Type B pancreatic cell (in vitro differentiated cells): Measurements from ENCODE around the gene EPHA6. TPM values are rescaled to one million over a fixed set of nuclear protein-coding genes. Genes with fewer than 3 reads are reported as not detected.

ENCODE experiments used
- DNase-seq: peaks from one replicate; pipeline ENCODE4 v3.0.0; 2021; ENCODE audit warnings: mixed read lengths; ENCODE audit not compliant: unreplicated experiment; ENCODE audit errors: extremely low spot score
- H3K27ac Mint-ChIP-seq: 2 replicates; pipeline ENCODE4 v1.8.0; 2021; ENCODE audit warnings: mild to moderate bottlenecking, mixed read lengths
- H3K27me3 Mint-ChIP-seq: 2 replicates; pipeline ENCODE4 v1.8.0; 2021; ENCODE audit warnings: mixed read lengths
- H3K36me3 Mint-ChIP-seq: 2 replicates; pipeline ENCODE4 v1.8.0; 2021; ENCODE audit warnings: mixed read lengths
- H3K4me1 Mint-ChIP-seq: one replicate; pipeline ENCODE4 v1.8.0; 2021; ENCODE audit warnings: mixed read lengths; ENCODE audit not compliant: unreplicated experiment
- H3K4me3 Mint-ChIP-seq: 2 replicates; pipeline ENCODE4 v1.8.0; 2021; ENCODE audit warnings: mild to moderate bottlenecking, mixed read lengths
- H3K9me3 Mint-ChIP-seq: 2 replicates; pipeline ENCODE4 v1.8.0; 2021; ENCODE audit warnings: mixed read lengths
- total RNA-seq: library from RNA; stranded (reverse); gene quantifications from 2 replicates; pipeline ENCODE4 v1.2.1, GENCODE V29; 2021; ENCODE audit warnings: low replicate concordance
- TF ChIP-seq, protein P1 (sequence below): fragments of 200-600 bp; sonication (generic); conservative IDR thresholded peaks from 2 replicates; pipeline ENCODE4 v1.5.0; 2021; ENCODE audit warnings: antibody characterized with exemption, mild to moderate bottlenecking

The EPHA6 gene
- total RNA-seq, 1 donor from 2014 or later = 9.9 TPM

- H3K4me1 Mint-ChIP-seq = no peaks in the 10 kb centered on the region
- DNase-seq = no peak
- no peak overlapping the region for H3K27ac Mint-ChIP-seq
- H3K9me3 Mint-ChIP-seq = no peaks in the 10 kb centered on the region
- TF ChIP-seq, protein P1, sequence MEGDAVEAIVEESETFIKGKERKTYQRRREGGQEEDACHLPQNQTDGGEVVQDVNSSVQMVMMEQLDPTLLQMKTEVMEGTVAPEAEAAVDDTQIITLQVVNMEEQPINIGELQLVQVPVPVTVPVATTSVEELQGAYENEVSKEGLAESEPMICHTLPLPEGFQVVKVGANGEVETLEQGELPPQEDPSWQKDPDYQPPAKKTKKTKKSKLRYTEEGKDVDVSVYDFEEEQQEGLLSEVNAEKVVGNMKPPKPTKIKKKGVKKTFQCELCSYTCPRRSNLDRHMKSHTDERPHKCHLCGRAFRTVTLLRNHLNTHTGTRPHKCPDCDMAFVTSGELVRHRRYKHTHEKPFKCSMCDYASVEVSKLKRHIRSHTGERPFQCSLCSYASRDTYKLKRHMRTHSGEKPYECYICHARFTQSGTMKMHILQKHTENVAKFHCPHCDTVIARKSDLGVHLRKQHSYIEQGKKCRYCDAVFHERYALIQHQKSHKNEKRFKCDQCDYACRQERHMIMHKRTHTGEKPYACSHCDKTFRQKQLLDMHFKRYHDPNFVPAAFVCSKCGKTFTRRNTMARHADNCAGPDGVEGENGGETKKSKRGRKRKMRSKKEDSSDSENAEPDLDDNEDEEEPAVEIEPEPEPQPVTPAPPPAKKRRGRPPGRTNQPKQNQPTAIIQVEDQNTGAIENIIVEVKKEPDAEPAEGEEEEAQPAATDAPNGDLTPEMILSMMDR = no peak
- no peaks in the 10 kb centered on the region for H3K36me3 Mint-ChIP-seq
- no peak overlapping the region for H3K4me3 Mint-ChIP-seq
- H3K27me3 Mint-ChIP-seq = no peaks in the 10 kb centered on the region
Observed at GRCh38 chr3:97148931-97149330, 334.5 kb downstream of the EPHA6 start.

DNA sequence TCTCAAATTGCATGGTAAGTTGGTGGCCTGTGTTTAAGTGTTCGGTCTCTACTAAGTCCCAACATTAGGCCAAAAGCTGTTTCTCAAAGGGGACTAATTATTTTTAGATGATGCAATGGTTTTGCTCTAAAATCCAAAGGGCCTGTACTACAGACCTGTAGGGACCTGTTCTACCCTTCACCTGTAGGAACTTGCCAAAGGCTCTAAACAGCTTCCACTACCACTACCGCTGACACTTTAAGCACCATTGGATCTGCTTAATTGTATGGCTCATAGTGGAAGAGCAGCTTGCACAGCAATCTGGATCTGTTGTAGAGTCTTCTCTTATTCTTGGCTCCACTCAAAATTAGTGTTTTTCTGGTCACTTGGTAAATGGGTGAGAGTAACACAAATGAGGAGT is 346.8 kb downstream of the EPHA6 start:
- peaks cover 9% of the 10 kb centered on the region for H3K9me3 Mint-ChIP-seq
- H3K27me3 Mint-ChIP-seq = no peaks in the 10 kb centered on the region
- no peaks in the 10 kb centered on the region for H3K36me3 Mint-ChIP-seq
- TF ChIP-seq, protein P1 = no peak
- H3K4me3 Mint-ChIP-seq = no peak overlapping the region
- no peaks in the 10 kb centered on the region for H3K4me1 Mint-ChIP-seq
- no peak overlapping the region for H3K27ac Mint-ChIP-seq
- no peak for DNase-seq

GRCh38 chr3:97177242-97177641 is 362.8 kb downstream of the EPHA6 start:
- H3K4me1 Mint-ChIP-seq = no peaks in the 10 kb centered on the region
- peaks cover 4% of the 10 kb centered on the region for H3K36me3 Mint-ChIP-seq
- H3K27ac Mint-ChIP-seq = no peak overlapping the region
- no peaks in the 10 kb centered on the region for H3K9me3 Mint-ChIP-seq
- no peak for DNase-seq
- no peaks in the 10 kb centered on the region for H3K27me3 Mint-ChIP-seq
- no peak overlapping the region for H3K4me3 Mint-ChIP-seq
- TF ChIP-seq, protein P1 = no peak

GRCh38 chr3:97181704-97182103 is 367.3 kb downstream of the EPHA6 start:
- Mint-ChIP-seq H3K9me3 (no peaks in the 10 kb centered on the region), H3K4me1 (no peaks in the 10 kb centered on the region), H3K27ac (no peak overlapping the region), H3K4me3 (no peak overlapping the region), H3K36me3 (peaks cover 4% of the 10 kb centered on the region), H3K27me3 (no peaks in the 10 kb centered on the region)
- TF ChIP-seq, protein P1 = no peak
- no peak for DNase-seq

DNA sequence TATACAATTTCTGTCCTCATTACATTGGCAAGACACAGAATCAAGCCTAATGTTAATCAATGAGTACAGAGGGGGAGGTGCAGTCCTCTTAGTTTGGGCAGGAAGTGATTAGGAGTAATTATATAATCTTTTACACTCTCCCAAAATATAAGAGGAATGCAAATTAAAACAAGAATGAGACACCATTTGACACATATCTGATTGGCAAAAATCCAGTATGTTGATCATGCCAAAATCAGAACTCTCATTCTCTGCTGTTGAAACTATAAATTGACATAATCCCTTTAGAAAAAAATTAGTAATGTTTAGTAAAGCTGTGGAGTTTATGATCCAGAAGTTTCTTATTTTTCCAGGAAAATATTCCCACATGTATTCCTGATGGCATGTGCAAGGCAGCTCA is 373.4 kb downstream of the EPHA6 start:
- DNase-seq = no peak
- no peaks in the 10 kb centered on the region for H3K4me1 Mint-ChIP-seq
- no peak overlapping the region for H3K27ac Mint-ChIP-seq
- no peaks in the 10 kb centered on the region for H3K27me3 Mint-ChIP-seq
- H3K4me3 Mint-ChIP-seq = no peak overlapping the region
- H3K36me3 Mint-ChIP-seq = no peaks in the 10 kb centered on the region
- TF ChIP-seq, protein P1 = no peak
- H3K9me3 Mint-ChIP-seq = no peaks in the 10 kb centered on the region

DNA sequence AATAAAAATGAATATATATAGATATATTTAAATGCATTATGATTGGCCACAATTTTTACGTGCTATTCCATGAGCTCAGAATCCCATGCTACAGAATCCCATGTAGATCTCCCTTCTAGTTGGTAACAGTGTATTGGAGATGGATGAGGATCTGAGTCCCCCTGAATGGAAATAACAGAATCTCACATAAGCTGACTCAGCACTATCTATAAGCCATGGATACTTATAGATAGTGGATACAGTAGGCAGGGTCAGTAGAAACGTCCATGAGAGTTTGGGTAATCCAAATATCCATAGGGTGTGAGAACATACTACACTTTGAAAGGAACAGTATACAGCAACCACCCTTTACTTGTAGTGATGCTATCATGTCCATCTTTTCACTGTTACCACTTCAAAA is 375.4 kb downstream of the EPHA6 start:
- Mint-ChIP-seq H3K4me3 (no peak overlapping the region), H3K27me3 (no peaks in the 10 kb centered on the region), H3K9me3 (no peaks in the 10 kb centered on the region), H3K27ac (no peak overlapping the region), H3K4me1 (no peaks in the 10 kb centered on the region), H3K36me3 (no peaks in the 10 kb centered on the region)
- TF ChIP-seq, protein P1 = no peak
- no peak for DNase-seq
